ENCODE measurements around the gene LMOD3. TPM values are rescaled to one million over a fixed set of nuclear protein-coding genes. Genes with fewer than 3 reads are reported as not detected.

LMOD3 gene
- total and polyA plus RNA-seq, 9 of the 15 experiments (the other 6 are each of a cell fraction or from before 2014, with no cell fraction given): 0.03 TPM; not detected in 8

DNA sequence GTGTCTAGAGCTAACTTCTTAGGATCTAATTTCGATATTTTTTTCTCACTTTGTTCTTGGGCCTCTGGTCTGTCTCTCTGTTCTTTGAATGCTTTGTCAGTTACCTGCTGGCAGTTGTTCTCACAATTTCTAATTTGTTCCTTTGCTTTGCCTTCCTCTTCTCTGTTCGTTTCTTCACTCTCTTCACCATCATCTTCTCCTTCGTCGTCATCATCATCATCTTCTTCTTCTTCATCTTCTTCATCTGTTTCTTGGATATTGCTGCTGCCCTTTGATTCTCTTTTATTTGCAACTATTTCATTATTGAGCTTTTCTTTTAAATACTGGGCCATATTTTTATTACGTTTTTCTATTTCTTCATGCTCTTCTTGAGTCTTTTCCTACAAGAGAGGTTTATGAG is 2.7 kb downstream of the LMOD3 start (continued):
- no peak for TF ChIP-seq POLR2AphosphoS2 (IDR thresholded peaks at IDR 0.05; ENCODE audit: low read length)
- no peak for TF ChIP-seq NELFE (IDR thresholded peaks at IDR 0.05; ENCODE audit: insufficient read depth, insufficient read length)
- no peak for TF ChIP-seq ZNF23 (CRISPR knock-in tag; IDR thresholded peaks at IDR 0.05)
- no peak for TF ChIP-seq ZNF79 (CRISPR knock-in tag; IDR thresholded peaks at IDR 0.05; ENCODE audit: low read depth)
- no peak for TF ChIP-seq KLF6 (CRISPR knock-in tag; IDR thresholded peaks at IDR 0.05; ENCODE audit: borderline replicate concordance)
- no peak for TF ChIP-seq SMAD1 (IDR thresholded peaks at IDR 0.05; ENCODE audit: low read depth, low read length, partially characterized antibody)
- no peak for TF ChIP-seq LEF1 (IDR thresholded peaks at IDR 0.05)
- no peak for TF ChIP-seq ZC3H8 (IDR thresholded peaks at IDR 0.05)
- TF ChIP-seq PHTF2 (CRISPR knock-in tag; IDR thresholded peaks at IDR 0.05): no peak
- TF ChIP-seq ZFP91 (CRISPR knock-in tag; IDR thresholded peaks at IDR 0.05): no peak

- POLR2A ChIA-PET: interaction anchor here (0.8 to 0.9 kb wide), 2 partner anchors 12 to 74 kb away, joined by 3 read pairs; no protein-coding TSS in a partner anchor
- in situ Hi-C loops (cut with MboI): no loop called here
- TF ChIP-seq CEBPB (tag; IDR thresholded peaks at IDR 0.05): peak; percentile 63
These were observed 3.3 kb downstream of the LMOD3 start for GRCh38 chr3:69119138-69119537.

More at GRCh38 chr3:69119138-69119537, 3.3 kb downstream of the LMOD3 start:
- Histone ChIP-seq H3K4me1 (replicated peaks in 1 of 2; ENCODE audit: control insufficient read depth in 2 of 2, insufficient read depth in 2 of 2, low read length in 2 of 2) (no peaks in the 10 kb centered on the region; a peak in 1 of 5 replicates), H3K9me1 (ENCODE audit: control insufficient read depth, insufficient read depth, low read length) (no peaks in the 10 kb centered on the region), H2AFZ (ENCODE audit: low read depth, low read length) (peak overlapping the region; percentile 62; the same call in 1 of the 2 replicates), H4K20me1 (replicated peaks; ENCODE audit: control insufficient read depth, insufficient read depth, low read length) (no peaks in the 10 kb centered on the region), H3K79me2 (ENCODE audit: control insufficient read depth, insufficient read depth, low read length) (no peaks in the 10 kb centered on the region), H3K27ac (ENCODE audit: extremely low read depth, low read depth, low read length) (no peak overlapping the region), H3K36me3 (ENCODE audit: control insufficient read depth, insufficient read depth, low read length) (no peaks in the 10 kb centered on the region), H3K4me3 (no peak overlapping the region), H3K9ac (ENCODE audit: insufficient read depth in 1 of 2, low read depth in 2 of 2, low read length in 2 of 2) (no peak overlapping the region), H3K4me2 (ENCODE audit: insufficient read depth, low read length) (peak overlapping the region; percentile 32; the same call in 1 of the 2 replicates), H3K9me3 (replicated peaks; ENCODE audit: control insufficient read depth, insufficient read depth, low read depth, low read length) (no peaks in the 10 kb centered on the region), H3K27me3 (ENCODE audit: control insufficient read depth in 2 of 2, insufficient read depth in 2 of 2, low read length in 2 of 2) (no peaks in the 10 kb centered on the region)
- CTCF ChIA-PET (ENCODE audit: low intra/inter-chr PET ratio): no interaction called here
- intact Hi-C loops (cut with micrococcal nuclease): no loop called here
- WGBS (ENCODE audit: insufficient coverage, low coverage, missing lambda C conversion rate): 35% methylated on average over 5 of the region's 6 CpGs
- DNase-seq (ENCODE audit: extremely low read depth in 1 of 4, low spot score in 3 of 4) (no peak), FAIRE-seq (no peak), ATAC-seq (no peak)
- BruUV-seq (replicated peaks): no TSS peak

Data from K562 (cell line).